Panc1 (cell line): ENCODE results near the gene EFCAB11. TPM values are rescaled to one million over a fixed set of nuclear protein-coding genes. Genes with fewer than 3 reads are reported as not detected.

Experiments
- ATAC-seq: fragments of 200-7000 bp; cut with Tn5 transposase; 2 replicates; pipeline ENCODE4 v1.9.1; 2020; ENCODE audit warnings: mild to moderate bottlenecking, moderate library complexity
- BruUV-seq: library from RNA; stranded (reverse); fragments of 400-500 nt; replicated peaks from 2 replicates; lab custom pipeline; 2021; lab: Mats Ljungman, UMichigan
- CTCF ChIA-PET: fragments of 300-600 bp; sonication (Branson Sonifier 250); formaldehyde crosslinking; loops from one replicate; lab custom pipeline; 2022; ENCODE audit warnings: antibody characterized with exemption; lab: Charles Lee
- POLR2A ChIA-PET: fragments of 300-600 bp; sonication (Branson Sonifier 250); formaldehyde crosslinking; loops from one replicate; lab custom pipeline; 2022; ENCODE audit warnings: antibody characterized with exemption; lab: Charles Lee
- DNase-seq: peaks from one replicate; pipeline ENCODE4 v3.0.0-alpha.2; 2010; ENCODE audit warnings: low read depth, low spot score
- H3K27ac ChIP-seq: 2 replicates; pipeline ENCODE4 v1.5.1; 2011; ENCODE audit warnings: mild to moderate bottlenecking, low read length, inconsistent platforms
- H3K27me3 ChIP-seq: fragments of 200-500 bp; sonication (Bioruptor generic); 2 replicates; pipeline ENCODE4 v1.6.0; 2014; ENCODE audit warnings: low read length, inconsistent platforms; ENCODE audit not compliant: control insufficient read depth, insufficient read depth
- H3K36me3 ChIP-seq: fragments of 200-500 bp; sonication (Bioruptor generic); 2 replicates; pipeline ENCODE4 v1.5.1; 2014; ENCODE audit warnings: inconsistent platforms, mild to moderate bottlenecking, low read length, moderate library complexity; ENCODE audit not compliant: control insufficient read depth, insufficient read depth
- H3K4me1 ChIP-seq: 2 replicates; pipeline ENCODE4 v1.5.1; 2011; ENCODE audit warnings: inconsistent platforms, mild to moderate bottlenecking, low read length, moderate library complexity; ENCODE audit not compliant: control insufficient read depth, insufficient read depth
- H3K4me3 ChIP-seq, 2 experiments: 2 replicates each; pipeline ENCODE4 v1.5.1; 2011 to 2012; ENCODE audit warnings: low read depth in 2 of 2, low read length in 2 of 2, mild to moderate bottlenecking in 2 of 2, inconsistent platforms in 1 of 2, moderate library complexity in 1 of 2
- H3K9me3 ChIP-seq: fragments of 200-500 bp; sonication (Bioruptor generic); 2 replicates; pipeline ENCODE4 v1.5.1; 2014; ENCODE audit warnings: low read depth, mild to moderate bottlenecking, inconsistent platforms, low read length, moderate library complexity; ENCODE audit not compliant: control insufficient read depth, insufficient read depth
- POLR2AphosphoS5 ChIP-seq: IDR thresholded peaks from 2 replicates; pipeline ENCODE4 v1.6.1; 2012; ENCODE audit warnings: mild to moderate bottlenecking, low read depth, low read length, moderate library complexity
- SIN3A ChIP-seq: IDR thresholded peaks from 2 replicates; pipeline ENCODE4 v1.6.1; 2012; ENCODE audit warnings: low read depth, mild to moderate bottlenecking, low read length, moderate library complexity, borderline replicate concordance; ENCODE audit not compliant: insufficient read depth
- TCF7L2 ChIP-seq: IDR thresholded peaks from 2 replicates; pipeline ENCODE4 v1.6.1; 2011; ENCODE audit warnings: mild to moderate bottlenecking, low read depth, low read length, inconsistent platforms
- in situ Hi-C: cut with HindIII; loops from 2 replicates; pipeline ENCODE4 v1.10.0; 2016; ENCODE audit warnings: low sequenced_read_pairs, low pct_unique_long_range_greater_than_20kb
- intact Hi-C: fragments of 100-400 bp; cut with micrococcal nuclease; formaldehyde crosslinking; loops from one replicate; pipeline ENCODE4 v1.10.0; 2022; ENCODE audit not compliant: unreplicated experiment
- total RNA-seq: library from RNA; stranded (reverse); gene quantifications from one replicate; pipeline ENCODE4 v1.2.1, GENCODE V29; 2021; ENCODE audit not compliant: unreplicated experiment
- TF ChIP-seq, protein P1 (sequence below): fragments of 450-650 bp; IDR thresholded peaks from 2 replicates; pipeline ENCODE4 v1.5.1; 2017; ENCODE audit warnings: mild to moderate bottlenecking
- TF ChIP-seq, protein P2 (sequence below), 2 experiments: IDR thresholded peaks; 2 replicates each; pipeline ENCODE4 v1.6.1; 2011 to 2012; ENCODE audit warnings: low read depth in 2 of 2, control low read depth in 1 of 2, low read length in 1 of 2, mild to moderate bottlenecking in 1 of 2, moderate library complexity in 1 of 2; ENCODE audit not compliant: insufficient read depth in 1 of 2

The EFCAB11 gene
- total RNA-seq, 1 experiment from 2014 or later, result 12.3 TPM

DNA sequence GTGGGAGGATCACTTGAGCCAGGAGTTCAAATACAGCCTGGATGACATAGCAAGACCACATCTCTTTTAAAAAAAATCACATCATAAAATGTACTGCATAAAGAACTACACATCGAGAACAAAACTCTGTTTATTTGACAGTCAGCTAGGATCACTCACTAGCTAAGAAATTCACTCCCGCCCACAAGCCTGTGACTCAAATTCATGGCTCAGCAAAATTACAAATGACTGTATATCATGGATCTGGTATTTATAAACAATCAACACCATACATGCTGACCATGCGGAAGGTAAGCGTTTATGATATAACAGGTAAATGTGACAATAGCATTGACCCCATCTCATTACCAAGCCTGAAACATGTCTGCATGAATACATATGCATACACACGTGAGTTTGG, 206.5 kb downstream of the EFCAB11 start:
- no peaks in the 10 kb centered on the region for H3K4me1 ChIP-seq
- no peak for TF ChIP-seq TCF7L2
- no peak for TF ChIP-seq POLR2AphosphoS5
- TF ChIP-seq, protein P1, sequence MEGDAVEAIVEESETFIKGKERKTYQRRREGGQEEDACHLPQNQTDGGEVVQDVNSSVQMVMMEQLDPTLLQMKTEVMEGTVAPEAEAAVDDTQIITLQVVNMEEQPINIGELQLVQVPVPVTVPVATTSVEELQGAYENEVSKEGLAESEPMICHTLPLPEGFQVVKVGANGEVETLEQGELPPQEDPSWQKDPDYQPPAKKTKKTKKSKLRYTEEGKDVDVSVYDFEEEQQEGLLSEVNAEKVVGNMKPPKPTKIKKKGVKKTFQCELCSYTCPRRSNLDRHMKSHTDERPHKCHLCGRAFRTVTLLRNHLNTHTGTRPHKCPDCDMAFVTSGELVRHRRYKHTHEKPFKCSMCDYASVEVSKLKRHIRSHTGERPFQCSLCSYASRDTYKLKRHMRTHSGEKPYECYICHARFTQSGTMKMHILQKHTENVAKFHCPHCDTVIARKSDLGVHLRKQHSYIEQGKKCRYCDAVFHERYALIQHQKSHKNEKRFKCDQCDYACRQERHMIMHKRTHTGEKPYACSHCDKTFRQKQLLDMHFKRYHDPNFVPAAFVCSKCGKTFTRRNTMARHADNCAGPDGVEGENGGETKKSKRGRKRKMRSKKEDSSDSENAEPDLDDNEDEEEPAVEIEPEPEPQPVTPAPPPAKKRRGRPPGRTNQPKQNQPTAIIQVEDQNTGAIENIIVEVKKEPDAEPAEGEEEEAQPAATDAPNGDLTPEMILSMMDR, result no peak
- TF ChIP-seq, protein P2, sequence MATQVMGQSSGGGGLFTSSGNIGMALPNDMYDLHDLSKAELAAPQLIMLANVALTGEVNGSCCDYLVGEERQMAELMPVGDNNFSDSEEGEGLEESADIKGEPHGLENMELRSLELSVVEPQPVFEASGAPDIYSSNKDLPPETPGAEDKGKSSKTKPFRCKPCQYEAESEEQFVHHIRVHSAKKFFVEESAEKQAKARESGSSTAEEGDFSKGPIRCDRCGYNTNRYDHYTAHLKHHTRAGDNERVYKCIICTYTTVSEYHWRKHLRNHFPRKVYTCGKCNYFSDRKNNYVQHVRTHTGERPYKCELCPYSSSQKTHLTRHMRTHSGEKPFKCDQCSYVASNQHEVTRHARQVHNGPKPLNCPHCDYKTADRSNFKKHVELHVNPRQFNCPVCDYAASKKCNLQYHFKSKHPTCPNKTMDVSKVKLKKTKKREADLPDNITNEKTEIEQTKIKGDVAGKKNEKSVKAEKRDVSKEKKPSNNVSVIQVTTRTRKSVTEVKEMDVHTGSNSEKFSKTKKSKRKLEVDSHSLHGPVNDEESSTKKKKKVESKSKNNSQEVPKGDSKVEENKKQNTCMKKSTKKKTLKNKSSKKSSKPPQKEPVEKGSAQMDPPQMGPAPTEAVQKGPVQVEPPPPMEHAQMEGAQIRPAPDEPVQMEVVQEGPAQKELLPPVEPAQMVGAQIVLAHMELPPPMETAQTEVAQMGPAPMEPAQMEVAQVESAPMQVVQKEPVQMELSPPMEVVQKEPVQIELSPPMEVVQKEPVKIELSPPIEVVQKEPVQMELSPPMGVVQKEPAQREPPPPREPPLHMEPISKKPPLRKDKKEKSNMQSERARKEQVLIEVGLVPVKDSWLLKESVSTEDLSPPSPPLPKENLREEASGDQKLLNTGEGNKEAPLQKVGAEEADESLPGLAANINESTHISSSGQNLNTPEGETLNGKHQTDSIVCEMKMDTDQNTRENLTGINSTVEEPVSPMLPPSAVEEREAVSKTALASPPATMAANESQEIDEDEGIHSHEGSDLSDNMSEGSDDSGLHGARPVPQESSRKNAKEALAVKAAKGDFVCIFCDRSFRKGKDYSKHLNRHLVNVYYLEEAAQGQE (IDR thresholded peaks at IDR 0.05; ENCODE audit: insufficient read depth in 1 of 2, low read depth in 2 of 2, low read length in 1 of 2), result no peak
- TF ChIP-seq SIN3A, result no peak
- H3K4me3 ChIP-seq, result no peak overlapping the region
- intact Hi-C loops, result no loop called here
- ChIA-PET CTCF (no interaction called here), POLR2A (no interaction called here)
- no peaks in the 10 kb centered on the region for H3K9me3 ChIP-seq
- no TSS peak for BruUV-seq
- H3K36me3 ChIP-seq, result no peaks in the 10 kb centered on the region
- DNase-seq (no peak), ATAC-seq (no peak)
- in situ Hi-C loops, result no loop called here
- no peaks in the 10 kb centered on the region for H3K27me3 ChIP-seq
- H3K27ac ChIP-seq, result no peak overlapping the region

DNA sequence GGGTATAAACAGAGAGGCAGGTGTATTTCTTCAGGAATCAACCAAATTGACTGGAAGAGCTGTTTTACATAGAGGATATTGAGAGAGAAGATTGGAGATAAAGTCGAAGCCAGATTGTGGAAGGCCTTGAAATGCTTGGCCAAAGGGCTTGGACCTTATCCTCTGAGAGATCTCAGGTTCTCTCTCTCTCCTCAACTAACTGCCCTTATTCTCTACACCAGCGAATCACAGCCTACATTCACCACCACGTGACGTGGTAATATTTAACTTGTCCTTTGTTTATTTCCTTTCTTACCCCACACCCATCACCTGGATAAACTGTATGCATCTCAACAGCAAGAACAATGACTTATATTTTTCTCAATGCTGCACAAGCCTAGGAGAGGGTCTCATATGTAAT, 207.4 kb downstream of the EFCAB11 start:
- Histone ChIP-seq H3K27me3 (no peaks in the 10 kb centered on the region), H3K4me3 (no peak overlapping the region), H3K36me3 (no peaks in the 10 kb centered on the region), H3K4me1 (no peaks in the 10 kb centered on the region), H3K27ac (no peak overlapping the region), H3K9me3 (no peaks in the 10 kb centered on the region)
- CTCF ChIA-PET, result no interaction called here
- in situ Hi-C loops (no loop called here), intact Hi-C loops (no loop called here)
- no peak for DNase-seq
- BruUV-seq, result no TSS peak
- ATAC-seq, result no peak
- TF ChIP-seq SIN3A, result no peak
- TF ChIP-seq, protein P1, result no peak
- POLR2A ChIA-PET, result no interaction called here
